IMR-90 (cell line): ENCODE measurements around the gene SLC8A3. TPM values are rescaled to one million over a fixed set of nuclear protein-coding genes. Genes with fewer than 3 reads are reported as not detected.
A peak's percentile ranks its signal among the peaks of the same experiment; 100 is the strongest.

Experiments
- ATAC-seq: fragments of 200-7000 bp; cut with Tn5 transposase; 2 replicates; pipeline ENCODE4 v1.9.1; 2020; ENCODE audit warnings: low read depth, mild to moderate bottlenecking, moderate library complexity
- BruUV-seq: library from RNA; stranded (reverse); fragments of 400-500 nt; replicated peaks from 2 replicates; lab custom pipeline; 2021; lab: Mats Ljungman, UMichigan
- CTCF ChIA-PET: fragments of 300-600 bp; formaldehyde crosslinking; extraction: SDS; loops from one replicate; lab custom pipeline; 2021; ENCODE audit warnings: antibody characterized with exemption; lab: Yijun Ruan, JAX
- POLR2A ChIA-PET: fragments of 300-600 bp; sonication (Branson Sonifier 250); formaldehyde crosslinking; loops from one replicate; lab custom pipeline; 2022; ENCODE audit warnings: antibody characterized with exemption; ENCODE audit not compliant: unreplicated experiment; lab: Charles Lee
- DNase-seq: peaks from one replicate; pipeline ENCODE4 v3.0.0; 2013
- H2AFZ ChIP-seq: replicated peaks from 2 replicates; pipeline ENCODE3; 2013; ENCODE audit warnings: low read length, mild to moderate bottlenecking; ENCODE audit not compliant: poor library complexity
- H2AK5ac ChIP-seq: 2 replicates; pipeline ENCODE4 v1.6.1; 2013; ENCODE audit warnings: low read depth, low read length, inconsistent platforms
- H2AK9ac ChIP-seq: replicated peaks from 2 replicates; pipeline ENCODE3; 2013; ENCODE audit warnings: mild to moderate bottlenecking, low read depth, low read length, moderate library complexity; ENCODE audit not compliant: poor library complexity
- H2BK120ac ChIP-seq: 2 replicates; pipeline ENCODE4 v1.6.1; 2013; ENCODE audit warnings: low read depth, low read length, inconsistent platforms
- H2BK15ac ChIP-seq: 3 replicates; pipeline ENCODE4 v1.6.1; 2013; ENCODE audit warnings: low read depth, low read length, inconsistent platforms
- H2BK20ac ChIP-seq: 2 replicates; pipeline ENCODE4 v1.6.1; 2013; ENCODE audit warnings: low read depth, mild to moderate bottlenecking, inconsistent platforms, low read length, moderate library complexity
- H2BK5ac ChIP-seq: 2 replicates; pipeline ENCODE4 v1.6.1; 2013; ENCODE audit warnings: mild to moderate bottlenecking, low read depth, low read length, inconsistent platforms; ENCODE audit not compliant: poor library complexity, severe bottlenecking
- H3K14ac ChIP-seq: replicated peaks from 2 replicates; pipeline ENCODE4 v1.6.1; 2013; ENCODE audit warnings: low read depth, low read length, inconsistent platforms
- H3K18ac ChIP-seq: 2 replicates; pipeline ENCODE4 v1.6.1; 2013; ENCODE audit warnings: low read depth, low read length, control low read depth
- H3K23ac ChIP-seq: 2 replicates; pipeline ENCODE4 v1.6.1; 2013; ENCODE audit warnings: low read depth, low read length, inconsistent platforms
- H3K27ac ChIP-seq: 2 replicates; pipeline ENCODE4 v1.5.1; 2013; ENCODE audit warnings: mild to moderate bottlenecking, control low read depth, low read length; ENCODE audit not compliant: insufficient read depth
- H3K27me3 ChIP-seq: 2 replicates; pipeline ENCODE4 v1.6.1; 2013; ENCODE audit warnings: low read length; ENCODE audit not compliant: control insufficient read depth, insufficient read depth
- H3K36me3 ChIP-seq: 2 replicates; pipeline ENCODE4 v1.6.1; 2013; ENCODE audit warnings: low read length, mixed read lengths; ENCODE audit not compliant: control insufficient read depth, insufficient read depth
- H3K4ac ChIP-seq: 2 replicates; pipeline ENCODE4 v1.6.1; 2013; ENCODE audit warnings: low read depth, low read length, inconsistent platforms
- H3K4me1 ChIP-seq: 2 replicates; pipeline ENCODE4 v1.6.1; 2013; ENCODE audit warnings: low read length, mixed read lengths; ENCODE audit not compliant: control insufficient read depth, insufficient read depth
- H3K4me2 ChIP-seq: 2 replicates; pipeline ENCODE4 v1.6.1; 2013; ENCODE audit warnings: low read depth, mild to moderate bottlenecking, control low read depth, low read length, moderate library complexity
- H3K4me3 ChIP-seq: 2 replicates; pipeline ENCODE4 v1.5.1; 2013; ENCODE audit warnings: low read depth, mild to moderate bottlenecking, control low read depth, low read length, moderate library complexity; ENCODE audit not compliant: insufficient read depth
- H3K56ac ChIP-seq: 2 replicates; pipeline ENCODE4 v1.6.1; 2013; ENCODE audit warnings: low read length, inconsistent platforms; ENCODE audit not compliant: insufficient read depth; ENCODE audit errors: extremely low read depth
- H3K79me1 ChIP-seq, 2 experiments: 2 replicates each; pipeline ENCODE4 v1.6.1; 2013; ENCODE audit warnings: low read length in 2 of 2, inconsistent platforms in 1 of 2, low read depth in 1 of 2
- H3K9ac ChIP-seq: 2 replicates; pipeline ENCODE4 v1.6.1; 2013; ENCODE audit warnings: low read depth, low read length, control low read depth
- H3K9me1 ChIP-seq: 2 replicates; pipeline ENCODE4 v1.6.1; 2013; ENCODE audit warnings: low read length, inconsistent platforms; ENCODE audit not compliant: insufficient read depth
- H3K9me3 ChIP-seq: 2 replicates; pipeline ENCODE4 v1.6.1; 2013; ENCODE audit warnings: low read length; ENCODE audit not compliant: control insufficient read depth, insufficient read depth
- H4K20me1 ChIP-seq: 2 replicates; pipeline ENCODE4 v1.6.1; 2013; ENCODE audit warnings: low read length, inconsistent platforms; ENCODE audit not compliant: insufficient read depth
- H4K5ac ChIP-seq: 2 replicates; pipeline ENCODE4 v1.6.1; 2013; ENCODE audit warnings: mild to moderate bottlenecking, low read depth, low read length, control low read depth
- H4K8ac ChIP-seq, 2 experiments: 2 replicates each; pipeline ENCODE4 v1.6.1; 2013; ENCODE audit warnings: low read depth in 2 of 2, low read length in 2 of 2, control low read depth in 1 of 2, inconsistent platforms in 1 of 2
- H4K91ac ChIP-seq: 2 replicates; pipeline ENCODE4 v1.6.1; 2013; ENCODE audit warnings: low read depth, low read length, inconsistent platforms; ENCODE audit not compliant: insufficient read depth
- FOS ChIP-seq: fragments of 150-350 bp; IDR thresholded peaks from 2 replicates; pipeline ENCODE4 v1.6.1; 2016; ENCODE audit warnings: low read depth, low read length
- NFE2L2 ChIP-seq: fragments of 150-350 bp; IDR thresholded peaks from 2 replicates; pipeline ENCODE4 v1.6.1; 2016; ENCODE audit warnings: low read depth, mild to moderate bottlenecking, low read length
- USF2 ChIP-seq: fragments of 150-350 bp; IDR thresholded peaks from 2 replicates; pipeline ENCODE4 v1.6.1; 2017; ENCODE audit warnings: mild to moderate bottlenecking, antibody characterized with exemption, low read length, low read depth
- WGBS, 2 experiments: methylation state at CpG; one replicate each; pipeline versions ENCODE4 v1.1.5 to v1.1.7; 2013; ENCODE audit warnings: missing lambda C conversion rate in 2 of 2; ENCODE audit not compliant: insufficient read length in 1 of 2; ENCODE audit errors: extremely low coverage in 2 of 2; 5-methylcytosine and 5-hydroxymethylcytosine counted together
- dilution Hi-C: fragments of 300-500 bp; cut with HindIII; formaldehyde crosslinking; loops from one replicate; pipeline ENCODE4 v1.14.3; 2018; ENCODE audit warnings: low sequenced_read_pairs; ENCODE audit not compliant: unreplicated experiment
- in situ Hi-C: fragments of 300-500 bp; cut with MboI; formaldehyde crosslinking; loops from 3 replicates; pipeline ENCODE4 v1.14.3; 2019; ENCODE audit warnings: low sequenced_read_pairs, inconsistent platforms, mixed read lengths
- intact Hi-C: fragments of 100-400 bp; cut with micrococcal nuclease; formaldehyde crosslinking; loops from 2 replicates; pipeline ENCODE4 v1.10.0; 2022
- polyA plus RNA-seq, 3 experiments: library from polyadenylated mRNA; depleted of rRNA; stranded (reverse); fragments of >200 nt; gene quantifications; 2 replicates each; pipeline ENCODE4 v1.2.3, GENCODE V29; 2012; ENCODE audit warnings: low replicate concordance in 1 of 3
- total RNA-seq: library from RNA; depleted of rRNA; stranded (reverse); fragments of >200 nt; gene quantifications from 2 replicates; pipeline ENCODE4 v1.2.3, GENCODE V29; 2012

SLC8A3 gene
- total and polyA plus RNA-seq, 2 of the 4 experiments (the other 2 are of a cell fraction) = under 0.01 TPM; not detected in 1

- TF ChIP-seq USF2 = no peak
Observed at GRCh38 chr14:70002589-70003346, 186.0 kb downstream of the SLC8A3 start (continued).

- Histone ChIP-seq H4K5ac (peak overlapping the region; percentile 65), H3K4me2 (no peak overlapping the region), H3K36me3 (no peaks in the 10 kb centered on the region), H2AK5ac (peak overlapping the region; percentile 18), H2BK20ac (peak overlapping the region; percentile 70), H4K20me1 (no peaks in the 10 kb centered on the region), H2BK15ac (peak overlapping the region; percentile 27; the same call in 2 of the 3 replicates), H4K91ac (peak overlapping the region; percentile 96; the same call in 1 of the 2 replicates), H3K4me1 (peaks cover 30% of the 10 kb centered on the region), H3K9me1 (peaks cover 21% of the 10 kb centered on the region), H2BK5ac (peak overlapping the region; percentile 96), H4K8ac (peak overlapping the region; percentile 73 to 90; a peak in 2 of 4 replicates), H3K9me3 (no peaks in the 10 kb centered on the region), H2BK120ac (peak overlapping the region; percentile 94), H3K9ac (no peak overlapping the region), H3K4me3 (no peak overlapping the region), H3K79me1 (peaks cover 0 to 4% of the 10 kb centered on the region in 2 experiments; a peak in 1 of 4 replicates), H3K14ac (peak overlapping the region; percentile 76), H3K23ac (peak overlapping the region; percentile 23; the same call in 1 of the 2 replicates), H3K27ac (peak overlapping the region; percentile 8; the same call in 1 of the 2 replicates), H3K4ac (peak overlapping the region; percentile 95), H3K27me3 (no peaks in the 10 kb centered on the region), H2AFZ (no peak overlapping the region), H2AK9ac (no peak overlapping the region), H3K56ac (no peak overlapping the region), H3K18ac (peak overlapping the region; percentile 94)
- intact Hi-C loops = no loop called here
- peak; percentile 79 for DNase-seq
- WGBS, 2 experiments = no CpG with 5 or more reads among the region's 7 CpGs
- ChIA-PET CTCF (interaction anchor here (0.6 kb wide), 1 partner anchor 105 kb away, joined by 3 read pairs; no protein-coding TSS in a partner anchor), POLR2A (no interaction called here)
- no TSS peak for BruUV-seq
- peak; percentile 31; the same call in 1 of the 2 replicates for TF ChIP-seq FOS
- no peak for TF ChIP-seq NFE2L2
- no peak for ATAC-seq
- in situ Hi-C loops = loop anchor here (25.0 kb wide), 1 partner anchor 413 kb away; no protein-coding TSS in a partner anchor
- dilution Hi-C loops = no loop called here
Observed at GRCh38 chr14:70000601-70001000, 188.2 kb downstream of the SLC8A3 start.
